ENCODE results near the gene RPTOR. TPM values are rescaled to one million over a fixed set of nuclear protein-coding genes. Genes with fewer than 3 reads are reported as not detected.

The RPTOR gene
- total and polyA plus RNA-seq, 2 donors = 8.1 to 10.3 TPM

GRCh38 chr17:80893604-80894438 lies 349.2 kb downstream of the RPTOR start:
- no peaks in the 10 kb centered on the region for H3K9me3 ChIP-seq (ENCODE audit: control insufficient read depth in 2 of 2, insufficient read depth in 1 of 2, low read length in 1 of 2)
- H3K27me3 ChIP-seq (ENCODE audit: control insufficient read depth in 2 of 2, insufficient read depth in 1 of 2, low read length in 1 of 2) = no peaks in the 10 kb centered on the region
- H3K27ac ChIP-seq (ENCODE audit: low read depth in 1 of 2, low read length in 1 of 2) = no peak overlapping the region
- peaks cover 62 to 71% of the 10 kb centered on the region in 2 donors for H3K36me3 ChIP-seq (ENCODE audit: control insufficient read depth in 2 of 2, insufficient read depth in 2 of 2, low read length in 1 of 2)
- no peak overlapping the region for H3K4me3 ChIP-seq (ENCODE audit: low read length in 2 of 2)
- 95% methylated on average over 34 of the region's 34 CpGs for WGBS
- DNase-seq (ENCODE audit: low read depth in 6 of 9, low spot score in 9 of 9) = no peak
- H3K4me1 ChIP-seq (ENCODE audit: control insufficient read depth in 2 of 2, insufficient read depth in 2 of 2, low read length in 2 of 2) = peaks cover 4 to 61% of the 10 kb centered on the region in 2 donors

- Histone ChIP-seq H3K4me1 (ENCODE audit: control insufficient read depth in 2 of 2, insufficient read depth in 2 of 2, low read length in 2 of 2) (peaks cover 4 to 60% of the 10 kb centered on the region in 2 donors), H3K9me3 (ENCODE audit: control insufficient read depth in 2 of 2, insufficient read depth in 1 of 2, low read length in 1 of 2) (no peaks in the 10 kb centered on the region), H3K36me3 (ENCODE audit: control insufficient read depth in 2 of 2, insufficient read depth in 2 of 2, low read length in 1 of 2) (peaks cover 58 to 71% of the 10 kb centered on the region in 2 donors), H3K27me3 (ENCODE audit: control insufficient read depth in 2 of 2, insufficient read depth in 1 of 2, low read length in 1 of 2) (no peaks in the 10 kb centered on the region), H3K4me3 (ENCODE audit: low read length in 2 of 2) (no peak overlapping the region), H3K27ac (ENCODE audit: low read depth in 1 of 2, low read length in 1 of 2) (no peak overlapping the region)
- DNase-seq (ENCODE audit: low read depth in 6 of 9, low spot score in 9 of 9) = no peak
- WGBS = 82% methylated on average over 4 of the region's 4 CpGs
Observed at GRCh38 chr17:80894439-80894721, 349.7 kb downstream of the RPTOR start.

- Histone ChIP-seq H3K36me3 (ENCODE audit: control insufficient read depth in 2 of 2, insufficient read depth in 2 of 2, low read length in 1 of 2) (peaks cover 58 to 72% of the 10 kb centered on the region in 2 donors), H3K27ac (ENCODE audit: low read depth in 1 of 2, low read length in 1 of 2) (no peak overlapping the region), H3K4me1 (ENCODE audit: control insufficient read depth in 2 of 2, insufficient read depth in 2 of 2, low read length in 2 of 2) (peaks cover 4 to 59% of the 10 kb centered on the region in 2 donors), H3K4me3 (ENCODE audit: low read length in 2 of 2) (no peak overlapping the region), H3K27me3 (ENCODE audit: control insufficient read depth in 2 of 2, insufficient read depth in 1 of 2, low read length in 1 of 2) (no peaks in the 10 kb centered on the region), H3K9me3 (ENCODE audit: control insufficient read depth in 2 of 2, insufficient read depth in 1 of 2, low read length in 1 of 2) (no peaks in the 10 kb centered on the region)
- 95% methylated on average over 16 of the region's 16 CpGs for WGBS
- no peak for DNase-seq (ENCODE audit: low read depth in 6 of 9, low spot score in 9 of 9)
Observed at GRCh38 chr17:80894726-80895125, 350.1 kb downstream of the RPTOR start.

- H3K36me3 ChIP-seq (ENCODE audit: control insufficient read depth in 2 of 2, insufficient read depth in 2 of 2, low read length in 1 of 2) = peaks cover 60 to 75% of the 10 kb centered on the region in 2 donors
- no peak overlapping the region for H3K4me3 ChIP-seq (ENCODE audit: low read length in 2 of 2)
- H3K27me3 ChIP-seq (ENCODE audit: control insufficient read depth in 2 of 2, insufficient read depth in 1 of 2, low read length in 1 of 2) = no peaks in the 10 kb centered on the region
- 87% methylated on average over 21 of the region's 21 CpGs for WGBS
- H3K4me1 ChIP-seq (ENCODE audit: control insufficient read depth in 2 of 2, insufficient read depth in 2 of 2, low read length in 2 of 2) = peaks cover 0 to 58% of the 10 kb centered on the region in 2 donors
- H3K27ac ChIP-seq (ENCODE audit: low read depth in 1 of 2, low read length in 1 of 2) = peak overlapping the region in 1 of 2 donors; percentile 59
- peak in 1 of 9 donors; percentile 32 for DNase-seq (ENCODE audit: low read depth in 6 of 9, low spot score in 9 of 9)
- no peaks in the 10 kb centered on the region for H3K9me3 ChIP-seq (ENCODE audit: control insufficient read depth in 2 of 2, insufficient read depth in 1 of 2, low read length in 1 of 2)
Observed at GRCh38 chr17:80895366-80895765, 350.7 kb downstream of the RPTOR start.

GRCh38 chr17:80898716-80899115 lies 354.1 kb downstream of the RPTOR start:
- Histone ChIP-seq H3K27me3 (ENCODE audit: control insufficient read depth in 2 of 2, insufficient read depth in 1 of 2, low read length in 1 of 2) (no peaks in the 10 kb centered on the region), H3K9me3 (ENCODE audit: control insufficient read depth in 2 of 2, insufficient read depth in 1 of 2, low read length in 1 of 2) (no peaks in the 10 kb centered on the region), H3K27ac (ENCODE audit: low read depth in 1 of 2, low read length in 1 of 2) (peak overlapping the region in 1 of 2 donors; percentile 26), H3K4me1 (ENCODE audit: control insufficient read depth in 2 of 2, insufficient read depth in 2 of 2, low read length in 2 of 2) (peaks cover 0 to 45% of the 10 kb centered on the region in 2 donors), H3K4me3 (ENCODE audit: low read length in 2 of 2) (no peak overlapping the region), H3K36me3 (ENCODE audit: control insufficient read depth in 2 of 2, insufficient read depth in 2 of 2, low read length in 1 of 2) (peaks cover 63 to 76% of the 10 kb centered on the region in 2 donors)
- DNase-seq (ENCODE audit: low read depth in 6 of 9, low spot score in 9 of 9) = no peak
- WGBS = 95% methylated on average over 13 of the region's 13 CpGs

- Histone ChIP-seq H3K9me3 (ENCODE audit: control insufficient read depth in 2 of 2, insufficient read depth in 1 of 2, low read length in 1 of 2) (no peaks in the 10 kb centered on the region), H3K36me3 (ENCODE audit: control insufficient read depth in 2 of 2, insufficient read depth in 2 of 2, low read length in 1 of 2) (peaks cover 58 to 76% of the 10 kb centered on the region in 2 donors), H3K27me3 (ENCODE audit: control insufficient read depth in 2 of 2, insufficient read depth in 1 of 2, low read length in 1 of 2) (no peaks in the 10 kb centered on the region), H3K4me3 (ENCODE audit: low read length in 2 of 2) (no peak overlapping the region), H3K27ac (ENCODE audit: low read depth in 1 of 2, low read length in 1 of 2) (no peak overlapping the region), H3K4me1 (ENCODE audit: control insufficient read depth in 2 of 2, insufficient read depth in 2 of 2, low read length in 2 of 2) (peaks cover 0 to 44% of the 10 kb centered on the region in 2 donors)
- WGBS = 91% methylated on average over 22 of the region's 22 CpGs
- peak in 3 of 9 donors; percentile 32 to 60 (median 59) for DNase-seq (ENCODE audit: low read depth in 6 of 9, low spot score in 9 of 9)
Observed at GRCh38 chr17:80899402-80900268, 355.0 kb downstream of the RPTOR start.

- 88% methylated on average over 4 of the region's 4 CpGs for WGBS
- peak in 1 of 9 donors; percentile 35 for DNase-seq (ENCODE audit: low read depth in 6 of 9, low spot score in 9 of 9)
- peaks cover 52 to 79% of the 10 kb centered on the region in 2 donors for H3K36me3 ChIP-seq (ENCODE audit: control insufficient read depth in 2 of 2, insufficient read depth in 2 of 2, low read length in 1 of 2)
- H3K27ac ChIP-seq (ENCODE audit: low read depth in 1 of 2, low read length in 1 of 2) = peak overlapping the region; percentile 20 to 65
- no peak overlapping the region for H3K4me3 ChIP-seq (ENCODE audit: low read length in 2 of 2)
- no peaks in the 10 kb centered on the region for H3K9me3 ChIP-seq (ENCODE audit: control insufficient read depth in 2 of 2, insufficient read depth in 1 of 2, low read length in 1 of 2)
- no peaks in the 10 kb centered on the region for H3K27me3 ChIP-seq (ENCODE audit: control insufficient read depth in 2 of 2, insufficient read depth in 1 of 2, low read length in 1 of 2)
- peaks cover 0 to 31% of the 10 kb centered on the region in 2 donors for H3K4me1 ChIP-seq (ENCODE audit: control insufficient read depth in 2 of 2, insufficient read depth in 2 of 2, low read length in 2 of 2)
Observed at GRCh38 chr17:80901319-80901718, 356.7 kb downstream of the RPTOR start.

- WGBS = 95% methylated on average over 29 of the region's 29 CpGs
- Histone ChIP-seq H3K27ac (ENCODE audit: low read depth in 1 of 2, low read length in 1 of 2) (peak overlapping the region in 1 of 2 donors; percentile 65), H3K4me1 (ENCODE audit: control insufficient read depth in 2 of 2, insufficient read depth in 2 of 2, low read length in 2 of 2) (peaks cover 0 to 31% of the 10 kb centered on the region in 2 donors), H3K9me3 (ENCODE audit: control insufficient read depth in 2 of 2, insufficient read depth in 1 of 2, low read length in 1 of 2) (no peaks in the 10 kb centered on the region), H3K27me3 (ENCODE audit: control insufficient read depth in 2 of 2, insufficient read depth in 1 of 2, low read length in 1 of 2) (no peaks in the 10 kb centered on the region), H3K4me3 (ENCODE audit: low read length in 2 of 2) (no peak overlapping the region), H3K36me3 (ENCODE audit: control insufficient read depth in 2 of 2, insufficient read depth in 2 of 2, low read length in 1 of 2) (peaks cover 59 to 82% of the 10 kb centered on the region in 2 donors)
- DNase-seq (ENCODE audit: low read depth in 6 of 9, low spot score in 9 of 9) = no peak
Observed at GRCh38 chr17:80902197-80902962, 357.7 kb downstream of the RPTOR start.

Data from thymus (tissue), 11 donors.